Hematopoietic multipotent progenitor cell treated with erythropoietin and hydrocortisone succinate and interleukin-3 and kit ligand, for 15 days (in vitro differentiated cells): Measurements from ENCODE around the gene RAF1.
"Not testable (repeated sequence)": the region's sequence is repeated elsewhere in the genome, so short reads cannot be mapped to it uniquely, and the experiment has no call there.

Experiments used
- DNase-seq: peaks from one replicate; pipeline ENCODE4 v3.0.0-alpha.2; 2015; ENCODE audit warnings: low spot score

The RAF1 gene

GRCh38 chr3:12638105-12638504, 25.8 kb downstream of the RAF1 start:
- no peak for DNase-seq

- no peak for DNase-seq
Observed at GRCh38 chr3:12633108-12633507, 30.8 kb downstream of the RAF1 start.

GRCh38 chr3:12632523-12632922, 31.4 kb downstream of the RAF1 start:
- no peak for DNase-seq

- not testable (repeated sequence) for DNase-seq
Observed at GRCh38 chr3:12630843-12631242, 33.1 kb downstream of the RAF1 start.

- no peak for DNase-seq
Observed at GRCh38 chr3:12630292-12630691, 33.6 kb downstream of the RAF1 start.

GRCh38 chr3:12629560-12629959, 34.4 kb downstream of the RAF1 start:
- DNase-seq: no peak

GRCh38 chr3:12628813-12629212, 35.1 kb downstream of the RAF1 start:
- DNase-seq: no peak

GRCh38 chr3:12627370-12627769, 36.5 kb downstream of the RAF1 start:
- DNase-seq: no peak

- DNase-seq: not testable (repeated sequence)
Observed at GRCh38 chr3:12624964-12625363, 39.0 kb downstream of the RAF1 start.

- DNase-seq: no peak
Observed at GRCh38 chr3:12624056-12624455, 39.9 kb downstream of the RAF1 start.

GRCh38 chr3:12622335-12622734, 41.6 kb downstream of the RAF1 start:
- no peak for DNase-seq

GRCh38 chr3:12620729-12621128, 43.2 kb downstream of the RAF1 start:
- no peak for DNase-seq

GRCh38 chr3:12620305-12620704, 43.6 kb downstream of the RAF1 start:
- no peak for DNase-seq

GRCh38 chr3:12618426-12618825, 45.5 kb downstream of the RAF1 start:
- DNase-seq: no peak

- no peak for DNase-seq
Observed at GRCh38 chr3:12615266-12615665, 48.7 kb downstream of the RAF1 start.

GRCh38 chr3:12613250-12613649, 50.7 kb downstream of the RAF1 start:
- no peak for DNase-seq

GRCh38 chr3:12612514-12613226, 51.2 kb downstream of the RAF1 start:
- DNase-seq: no peak

GRCh38 chr3:12611117-12611516, 52.8 kb downstream of the RAF1 start:
- DNase-seq: no peak

GRCh38 chr3:12608376-12608775, 55.5 kb downstream of the RAF1 start:
- DNase-seq: no peak

- DNase-seq: no peak
Observed at GRCh38 chr3:12603969-12604368, 59.9 kb downstream of the RAF1 start.

GRCh38 chr3:12601072-12601471, 62.8 kb downstream of the RAF1 start:
- no peak for DNase-seq

- DNase-seq: no peak
Observed at GRCh38 chr3:12598890-12599289, 65.0 kb downstream of the RAF1 start.

GRCh38 chr3:12593473-12593872, 70.4 kb downstream of the RAF1 start:
- no peak for DNase-seq

- DNase-seq: no peak
Observed at GRCh38 chr3:12591997-12592715, 71.8 kb downstream of the RAF1 start.
